Measurements from ENCODE around the gene DBNL. TPM values are rescaled to one million over a fixed set of nuclear protein-coding genes. Genes with fewer than 3 reads are reported as not detected.
"Not testable (repeated sequence)": the region's sequence is repeated elsewhere in the genome, so short reads cannot be mapped to it uniquely, and the experiment has no call there.

Gene DBNL
- 311 and 335 TPM in 2 replicates for total RNA-seq
- 222 TPM for total RNA-seq (2013)
- 274 and 386 TPM in 2 replicates for polyA plus RNA-seq
- 294 and 311 TPM in 2 replicates for polyA minus RNA-seq

GRCh38 chr7:44044315-44045225, at the start of gene DBNL:
Gene DBNL, plus strand, starts transcription at chr7:44044702. Its CDS starts 36 bp downstream, at chr7:44044738.
- under 1% methylated on average over 74 of the region's 74 CpGs for WGBS (ENCODE audit: insufficient coverage)
- ATAC-seq (ENCODE audit: low read depth) (peak; percentile 42), DNase-seq (peak; percentile 89)
- no peak for TF ChIP-seq EZH2 (IDR thresholded peaks at IDR 0.05; ENCODE audit: borderline replicate concordance, insufficient read depth, low read depth, low read length, poor library complexity, severe bottlenecking)
- TF ChIP-seq, protein P1, sequence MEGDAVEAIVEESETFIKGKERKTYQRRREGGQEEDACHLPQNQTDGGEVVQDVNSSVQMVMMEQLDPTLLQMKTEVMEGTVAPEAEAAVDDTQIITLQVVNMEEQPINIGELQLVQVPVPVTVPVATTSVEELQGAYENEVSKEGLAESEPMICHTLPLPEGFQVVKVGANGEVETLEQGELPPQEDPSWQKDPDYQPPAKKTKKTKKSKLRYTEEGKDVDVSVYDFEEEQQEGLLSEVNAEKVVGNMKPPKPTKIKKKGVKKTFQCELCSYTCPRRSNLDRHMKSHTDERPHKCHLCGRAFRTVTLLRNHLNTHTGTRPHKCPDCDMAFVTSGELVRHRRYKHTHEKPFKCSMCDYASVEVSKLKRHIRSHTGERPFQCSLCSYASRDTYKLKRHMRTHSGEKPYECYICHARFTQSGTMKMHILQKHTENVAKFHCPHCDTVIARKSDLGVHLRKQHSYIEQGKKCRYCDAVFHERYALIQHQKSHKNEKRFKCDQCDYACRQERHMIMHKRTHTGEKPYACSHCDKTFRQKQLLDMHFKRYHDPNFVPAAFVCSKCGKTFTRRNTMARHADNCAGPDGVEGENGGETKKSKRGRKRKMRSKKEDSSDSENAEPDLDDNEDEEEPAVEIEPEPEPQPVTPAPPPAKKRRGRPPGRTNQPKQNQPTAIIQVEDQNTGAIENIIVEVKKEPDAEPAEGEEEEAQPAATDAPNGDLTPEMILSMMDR (IDR thresholded peaks at IDR 0.05): no peak
- Histone ChIP-seq H2AFZ (ENCODE audit: insufficient read depth, low read depth, low read length, poor library complexity, severe bottlenecking) (peak within 1 kb of the TSS; percentile 83), H3K4me1 (ENCODE audit: control insufficient read depth in 2 of 2, insufficient read depth in 2 of 2, low read length in 2 of 2) (peaks cover 51 to 60% of the 10 kb centered on the region in 2 donors), H3K4me3 (ENCODE audit: control extremely low read depth in 1 of 5, extremely low read depth in 1 of 5, insufficient read depth in 1 of 5, low read depth in 2 of 5, low read length in 4 of 5) (peak within 1 kb of the TSS; percentile 86 to 96 (median 91)), H3K79me2 (ENCODE audit: control insufficient read depth, insufficient read depth, low read length) (peaks cover 60% of the 10 kb centered on the region), H3K27me3 (replicated peaks in 1 of 4; ENCODE audit: control extremely low read depth in 1 of 4, control insufficient read depth in 3 of 4, insufficient read depth in 4 of 4, low read length in 3 of 4) (no peaks in the 10 kb centered on the region), H3K9me3 (ENCODE audit: control extremely low read depth in 1 of 3, control insufficient read depth in 2 of 3, insufficient read depth in 1 of 3, low read length in 2 of 3) (no peaks in the 10 kb centered on the region), H3K9ac (ENCODE audit: low read length) (peak within 1 kb of the TSS; percentile 87), H4K20me1 (ENCODE audit: control insufficient read depth, insufficient read depth, low read length, poor library complexity, severe bottlenecking) (peaks cover 40% of the 10 kb centered on the region), H3K27ac (ENCODE audit: low read length in 2 of 2) (peak within 1 kb of the TSS; percentile 83 to 96), H3K36me3 (replicated peaks in 1 of 2; ENCODE audit: control extremely low read depth in 1 of 2, control insufficient read depth in 1 of 2, extremely low read depth in 1 of 2, insufficient read depth in 2 of 2, low read length in 1 of 2) (peaks cover 0 to 21% of the 10 kb centered on the region in 2 experiments), H3K4me2 (replicated peaks; ENCODE audit: low read depth, low read length, poor library complexity, severe bottlenecking) (peak within 1 kb of the TSS; percentile 93)
- intact Hi-C loops (cut with micrococcal nuclease): loop anchor here (1.0 to 10.0 kb wide), 3 partner anchors 25 to 980 kb away; partner anchors contain the start of gene POLM
- peak within 1 kb of the TSS; percentile 99 for H3K27ac Mint-ChIP-seq
- ChIA-PET POLR2A (interaction anchor here (0.5 to 2.4 kb wide), 8 partner anchors 15 to 964 kb away, joined by 3 to 15 read pairs (median 4); partner anchors contain the start of gene POLM), CTCF (interaction anchor here (1.1 to 1.6 kb wide), 6 partner anchors 14 to 156 kb away, joined by 3 to 11 read pairs (median 4); partner anchors contain the start of gene YKT6)
- H3K4me3 Mint-ChIP-seq: peak within 1 kb of the TSS; percentile 98
- H3K9me3 Mint-ChIP-seq (ENCODE audit: insufficient read depth): no peaks in the 10 kb centered on the region
- no peaks in the 10 kb centered on the region for H3K27me3 Mint-ChIP-seq
- peaks cover 58% of the 10 kb centered on the region for H3K4me1 Mint-ChIP-seq

DNA sequence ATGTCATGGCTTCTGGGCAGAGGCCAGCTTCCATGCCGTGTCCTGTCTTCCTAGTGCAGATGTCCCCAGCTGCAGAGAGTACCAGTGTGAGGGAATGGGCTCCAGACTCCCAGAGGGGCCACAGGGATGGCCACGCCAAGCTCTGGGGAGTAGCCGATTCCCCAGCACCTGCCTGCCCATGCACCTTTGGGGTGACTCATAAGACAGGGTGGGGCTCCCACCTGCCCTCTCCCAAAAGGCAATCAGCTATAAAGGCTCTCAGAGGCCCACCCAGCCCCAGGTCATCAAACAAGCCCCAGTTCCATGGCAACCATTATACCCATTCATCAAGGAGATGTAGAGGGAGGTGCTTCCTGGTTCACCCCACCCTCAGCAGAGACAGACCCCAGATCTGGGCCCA, 47.0 kb upstream of the DBNL start, which contains the start of gene SPDYE1:
SPDYE1 (plus strand) TSS at position 366 of the 400 bp plus-strand sequence. CDS start 2,053 bp downstream, outside the sequence.
- H3K9me3 ChIP-seq (ENCODE audit: control extremely low read depth in 1 of 3, control insufficient read depth in 2 of 3, insufficient read depth in 1 of 3, low read length in 2 of 3); H3K4me1 ChIP-seq (ENCODE audit: control insufficient read depth in 2 of 2, insufficient read depth in 2 of 2, low read length in 2 of 2); H3K9me3 Mint-ChIP-seq (ENCODE audit: insufficient read depth); H2AFZ ChIP-seq (ENCODE audit: insufficient read depth, low read depth, low read length, poor library complexity, severe bottlenecking); H3K36me3 ChIP-seq (replicated peaks in 1 of 2; ENCODE audit: control extremely low read depth in 1 of 2, control insufficient read depth in 1 of 2, extremely low read depth in 1 of 2, insufficient read depth in 2 of 2, low read length in 1 of 2); intact Hi-C loops (cut with micrococcal nuclease); DNase-seq; H3K79me2 ChIP-seq (ENCODE audit: control insufficient read depth, insufficient read depth, low read length); H3K27ac ChIP-seq (ENCODE audit: low read length in 2 of 2); H3K4me1 Mint-ChIP-seq; H3K4me3 Mint-ChIP-seq; CTCF ChIA-PET; H3K27ac Mint-ChIP-seq; H3K27me3 ChIP-seq (replicated peaks in 1 of 4; ENCODE audit: control extremely low read depth in 1 of 4, control insufficient read depth in 3 of 4, insufficient read depth in 4 of 4, low read length in 3 of 4); H3K4me2 ChIP-seq (replicated peaks; ENCODE audit: low read depth, low read length, poor library complexity, severe bottlenecking); H4K20me1 ChIP-seq (ENCODE audit: control insufficient read depth, insufficient read depth, low read length, poor library complexity, severe bottlenecking); H3K4me3 ChIP-seq (ENCODE audit: control extremely low read depth in 1 of 5, extremely low read depth in 1 of 5, insufficient read depth in 1 of 5, low read depth in 2 of 5, low read length in 4 of 5); H3K9ac ChIP-seq (ENCODE audit: low read length); POLR2A ChIA-PET; ATAC-seq (ENCODE audit: low read depth); H3K27me3 Mint-ChIP-seq: not testable (repeated sequence)
- 100% methylated on average over 1 of the region's 3 CpGs for WGBS (ENCODE audit: insufficient coverage)

GRCh38 chr7:44012081-44012480, 32.4 kb upstream of the DBNL start:
- H3K36me3 ChIP-seq (replicated peaks in 1 of 2; ENCODE audit: control extremely low read depth in 1 of 2, control insufficient read depth in 1 of 2, extremely low read depth in 1 of 2, insufficient read depth in 2 of 2, low read length in 1 of 2); intact Hi-C loops (cut with micrococcal nuclease); H4K20me1 ChIP-seq (ENCODE audit: control insufficient read depth, insufficient read depth, low read length, poor library complexity, severe bottlenecking); H3K79me2 ChIP-seq (ENCODE audit: control insufficient read depth, insufficient read depth, low read length); H3K4me2 ChIP-seq (replicated peaks; ENCODE audit: low read depth, low read length, poor library complexity, severe bottlenecking); H3K27me3 Mint-ChIP-seq; H3K4me1 ChIP-seq (ENCODE audit: control insufficient read depth in 2 of 2, insufficient read depth in 2 of 2, low read length in 2 of 2); CTCF ChIA-PET; H3K9me3 Mint-ChIP-seq (ENCODE audit: insufficient read depth); H3K27ac ChIP-seq (ENCODE audit: low read length in 2 of 2); H3K9ac ChIP-seq (ENCODE audit: low read length); H3K4me1 Mint-ChIP-seq; H3K4me3 ChIP-seq (ENCODE audit: control extremely low read depth in 1 of 5, extremely low read depth in 1 of 5, insufficient read depth in 1 of 5, low read depth in 2 of 5, low read length in 4 of 5); H3K9me3 ChIP-seq (ENCODE audit: control extremely low read depth in 1 of 3, control insufficient read depth in 2 of 3, insufficient read depth in 1 of 3, low read length in 2 of 3); DNase-seq; H2AFZ ChIP-seq (ENCODE audit: insufficient read depth, low read depth, low read length, poor library complexity, severe bottlenecking); ATAC-seq (ENCODE audit: low read depth); H3K27ac Mint-ChIP-seq; H3K27me3 ChIP-seq (replicated peaks in 1 of 4; ENCODE audit: control extremely low read depth in 1 of 4, control insufficient read depth in 3 of 4, insufficient read depth in 4 of 4, low read length in 3 of 4); H3K4me3 Mint-ChIP-seq: not testable (repeated sequence)
- WGBS (ENCODE audit: insufficient coverage): 73% methylated on average over 4 of the region's 8 CpGs
- POLR2A ChIA-PET: interaction anchor here (0.7 kb wide), 1 partner anchor 32 kb away, joined by 3 read pairs; the partner anchor contains the start of gene DBNL
